NOMO-1 (cell line): ENCODE data around the gene HIP1R.
"Not testable (repeated sequence)": the region's sequence is repeated elsewhere in the genome, so short reads cannot be mapped to it uniquely, and the experiment has no call there.

Source experiments
- DNase-seq, 2 experiments: peaks; one replicate each; lab custom pipeline; 2025; ENCODE audit not compliant: unreplicated experiment in 2 of 2; lab: John Stamatoyannopoulos, UW

The HIP1R gene

GRCh38 chr12:122871851-122872780 lies 36.9 kb downstream of the HIP1R start:
- DNase-seq: peak; percentile 91 to 95

- DNase-seq: no peak
Observed at GRCh38 chr12:122872815-122873361, 37.6 kb downstream of the HIP1R start.

GRCh38 chr12:122873540-122873939 lies 38.3 kb downstream of the HIP1R start:
- no peak for DNase-seq

GRCh38 chr12:122874081-122874480 lies 38.8 kb downstream of the HIP1R start:
- DNase-seq: no peak

GRCh38 chr12:122875590-122876220 lies 40.4 kb downstream of the HIP1R start:
- peak in 1 of 2 experiments; percentile 49 for DNase-seq

GRCh38 chr12:122876281-122876680 lies 41.0 kb downstream of the HIP1R start:
- not testable (repeated sequence) for DNase-seq

- DNase-seq: no peak
Observed at GRCh38 chr12:122876731-122877130, 41.5 kb downstream of the HIP1R start.

GRCh38 chr12:122878780-122879612 lies 43.7 kb downstream of the HIP1R start:
- DNase-seq: no peak

- DNase-seq: no peak
Observed at GRCh38 chr12:122880155-122880667, 45.0 kb downstream of the HIP1R start.

GRCh38 chr12:122880668-122881067 lies 45.4 kb downstream of the HIP1R start:
- DNase-seq: no peak

- no peak for DNase-seq
Observed at GRCh38 chr12:122882908-122883558, 47.8 kb downstream of the HIP1R start.

- DNase-seq: no peak
Observed at GRCh38 chr12:122884091-122884826, 49.0 kb downstream of the HIP1R start.

- no peak for DNase-seq
Observed at GRCh38 chr12:122884860-122885259, 49.6 kb downstream of the HIP1R start.

- DNase-seq: no peak
Observed at GRCh38 chr12:122886161-122886560, 50.9 kb downstream of the HIP1R start.

GRCh38 chr12:122886851-122887818 lies 51.9 kb downstream of the HIP1R start:
- DNase-seq: peak; percentile 23 to 42

- DNase-seq: no peak
Observed at GRCh38 chr12:122887819-122888212, 52.6 kb downstream of the HIP1R start.

- peak; percentile 65 to 93 for DNase-seq
Observed at GRCh38 chr12:122888232-122888752, 53.0 kb downstream of the HIP1R start.
